Upper lobe of left lung (tissue), 6 donors: ENCODE measurements around the gene PDS5B. TPM values are rescaled to one million over a fixed set of nuclear protein-coding genes. Genes with fewer than 3 reads are reported as not detected.

Experiments used
- ATAC-seq, 2 donors: fragments of 200-7000 bp; cut with Tn5 transposase; one replicate each; pipeline ENCODE4 v1.9.1; 2022; ENCODE audit warnings: mild to moderate bottlenecking in 2 of 2, moderate library complexity in 2 of 2; ENCODE audit not compliant: low FRiP score in 2 of 2
- DNase-seq, 2 donors: peaks; one replicate each; pipeline ENCODE4 v3.0.0-alpha.2; 2019 to 2020
- H3K27ac ChIP-seq, 4 donors: fragments of 200-600 bp; sonication (generic); one replicate each; pipeline ENCODE4 v1.5.1; 2016 to 2019
- H3K27me3 ChIP-seq, 4 donors: fragments of 200-600 bp; sonication (generic); one replicate each; pipeline ENCODE4 v1.5.1; 2017 to 2019
- H3K36me3 ChIP-seq, 4 donors: fragments of 200-600 bp; sonication (generic); one replicate each; pipeline ENCODE4 v1.5.1; 2016 to 2019
- H3K4me1 ChIP-seq, 4 donors: fragments of 200-600 bp; sonication (generic); one replicate each; pipeline ENCODE4 v1.5.1; 2018 to 2019
- H3K4me3 ChIP-seq, 4 donors: fragments of 200-600 bp; sonication (generic); one replicate each; pipeline ENCODE4 v1.5.1; 2017 to 2019; ENCODE audit warnings: mild to moderate bottlenecking in 2 of 4, moderate library complexity in 1 of 4
- H3K9me3 ChIP-seq, 4 donors: fragments of 200-600 bp; sonication (generic); one replicate each; pipeline ENCODE4 v1.5.1; 2018 to 2019
- CTCF ChIP-seq, 6 experiments: fragments of 450-650 bp in 4 of 6; fragments of 200-600 bp in 2 of 6; sonication (generic) in 2 of 6; IDR thresholded peaks; one replicate each; pipeline ENCODE4 v1.5.1; 2016 to 2019; ENCODE audit warnings: antibody characterized with exemption in 6 of 6
- EP300 ChIP-seq, 4 donors: sonication (generic); formaldehyde crosslinking; IDR thresholded peaks; one replicate each; pipeline ENCODE4 v1.5.1; 2017; ENCODE audit warnings: antibody characterized with exemption in 4 of 4, control low read depth in 2 of 4
- POLR2A ChIP-seq, 4 donors: fragments of 450-650 bp; IDR thresholded peaks; one replicate each; pipeline ENCODE4 v1.5.1; 2016 to 2017; ENCODE audit warnings: antibody characterized with exemption in 4 of 4, mild to moderate bottlenecking in 2 of 4
- POLR2AphosphoS5 ChIP-seq, 2 donors: sonication (generic); formaldehyde crosslinking; IDR thresholded peaks; one replicate each; pipeline ENCODE4 v1.5.1; 2017; ENCODE audit warnings: antibody characterized with exemption in 2 of 2
- WGBS, 2 donors: methylation state at CpG; one replicate each; pipeline ENCODE4 v1.1.5; 2017 to 2018; 5-methylcytosine and 5-hydroxymethylcytosine counted together
- total RNA-seq, 6 donors: library from RNA; depleted of rRNA in 4 of 6; stranded (reverse); fragments of >200 nt in 4 of 6; gene quantifications; one replicate each; pipeline versions ENCODE4 v1.1.0 to v1.2.1, GENCODE V29; 2016 to 2021
- donor health status: DM: no; HTN: no; CAD: no; lungs with moderate emphysema.
- donor health status: DM: no; HTN: yes; CAD: no; lungs with severe emphysema.

The PDS5B gene
- total RNA-seq, 6 donors from 2014 or later = 26.0 to 84.3 (median 43.3) TPM

GRCh38 chr13:32538621-32539246 lies 47.5 kb upstream of the PDS5B start, which contains the start of gene N4BP2L2:
N4BP2L2 (minus strand) TSS chr13:32538795; CDS start chr13:32537027, 1,768 bp downstream.
- H3K4me3 ChIP-seq = peak within 1 kb of the TSS; percentile 40 to 77 (median 60)
- peak in 1 of 2 donors; percentile 98 for DNase-seq
- peak; percentile 100 for ATAC-seq
- no peaks in the 10 kb centered on the region for H3K9me3 ChIP-seq
- peaks cover 0 to 15% (median 3%) of the 10 kb centered on the region in 4 donors for H3K36me3 ChIP-seq
- H3K27me3 ChIP-seq = no peaks in the 10 kb centered on the region
- peak within 1 kb of the TSS; percentile 93 to 96 (median 95) for H3K27ac ChIP-seq
- 1 to 3% methylated on average over 16 to 32 of the region's 32 CpGs for WGBS, 2 donors
- TF ChIP-seq POLR2AphosphoS5 (IDR thresholded peaks at IDR 0.05) (peak; percentile 93), EP300 (IDR thresholded peaks at IDR 0.05) (no peak), CTCF (IDR thresholded peaks at IDR 0.05) (peak in 3 of 6 experiments; percentile 6 to 38 (median 38)), POLR2A (IDR thresholded peaks at IDR 0.05) (peak in 3 of 4 donors; percentile 63 to 72 (median 67))
- peaks cover 37 to 41% (median 39%) of the 10 kb centered on the region in 4 donors for H3K4me1 ChIP-seq

- no peaks in the 10 kb centered on the region for H3K27me3 ChIP-seq
- peaks cover 5 to 9% (median 6%) of the 10 kb centered on the region in 4 donors for H3K4me1 ChIP-seq
- H3K36me3 ChIP-seq = no peaks in the 10 kb centered on the region
- no peaks in the 10 kb centered on the region for H3K9me3 ChIP-seq
- H3K27ac ChIP-seq = no peak overlapping the region
- no peak overlapping the region for H3K4me3 ChIP-seq
- ATAC-seq = no peak
- TF ChIP-seq POLR2A (IDR thresholded peaks at IDR 0.05) (no peak), CTCF (IDR thresholded peaks at IDR 0.05) (no peak), POLR2AphosphoS5 (IDR thresholded peaks at IDR 0.05) (no peak), EP300 (IDR thresholded peaks at IDR 0.05) (no peak)
- no peak for DNase-seq
- WGBS, 2 donors = 76 to 89% methylated on average over 2 of the region's 2 CpGs
These were observed 44.0 kb upstream of the PDS5B start for GRCh38 chr13:32542221-32542620.

DNA sequence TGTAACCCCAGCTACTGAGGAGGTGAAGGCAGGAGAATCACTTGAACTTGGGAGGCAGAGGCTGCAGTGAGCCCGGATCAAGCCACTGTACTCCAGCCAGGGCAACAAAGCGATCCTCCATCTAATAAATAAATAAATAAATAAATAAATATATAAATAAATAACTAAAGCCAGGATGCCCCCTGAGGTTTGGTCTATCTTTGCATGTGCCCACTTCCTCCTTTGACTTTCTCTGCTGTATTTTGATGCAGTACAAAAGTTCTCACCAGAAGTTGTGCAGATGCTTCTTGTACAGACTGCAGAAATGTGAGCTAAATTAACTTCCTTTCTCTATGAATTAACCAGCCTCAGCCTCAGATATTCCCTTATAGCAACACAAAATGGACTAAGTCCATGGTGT lies 41.2 kb upstream of the PDS5B start:
- no peak overlapping the region for H3K27ac ChIP-seq
- H3K4me3 ChIP-seq = no peak overlapping the region
- no peaks in the 10 kb centered on the region for H3K36me3 ChIP-seq
- no peak for DNase-seq
- no peak for ATAC-seq
- 87 to 94% methylated on average over 2 of the region's 2 CpGs for WGBS, 2 donors
- TF ChIP-seq POLR2AphosphoS5 (IDR thresholded peaks at IDR 0.05) (no peak), CTCF (IDR thresholded peaks at IDR 0.05) (no peak), POLR2A (IDR thresholded peaks at IDR 0.05) (no peak), EP300 (IDR thresholded peaks at IDR 0.05) (no peak)
- H3K9me3 ChIP-seq = no peaks in the 10 kb centered on the region
- no peaks in the 10 kb centered on the region for H3K27me3 ChIP-seq
- H3K4me1 ChIP-seq = no peaks in the 10 kb centered on the region

DNA sequence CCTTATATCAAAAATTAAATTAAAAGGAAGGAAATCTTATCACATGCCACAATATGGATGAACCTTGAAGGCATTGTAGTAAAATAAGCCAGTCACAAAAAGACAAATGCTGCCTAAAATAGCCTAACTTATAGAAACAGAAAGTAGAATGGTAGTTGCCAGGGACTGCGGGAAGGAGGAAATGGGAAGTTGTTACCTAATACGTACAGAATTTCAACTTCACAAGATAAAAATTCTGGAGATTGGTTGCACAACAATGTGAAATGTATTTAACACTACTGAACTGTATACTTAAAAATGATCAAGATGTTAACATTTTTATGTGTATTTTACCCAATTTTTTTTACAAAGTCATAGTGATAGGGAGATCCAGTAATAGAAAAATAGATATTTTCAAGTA lies 37.4 kb upstream of the PDS5B start:
- TF ChIP-seq EP300 (IDR thresholded peaks at IDR 0.05) (no peak), POLR2A (IDR thresholded peaks at IDR 0.05) (no peak), POLR2AphosphoS5 (IDR thresholded peaks at IDR 0.05) (no peak), CTCF (IDR thresholded peaks at IDR 0.05) (no peak)
- WGBS, 2 donors = 4 to 20% methylated on average over 2 of the region's 2 CpGs
- no peak overlapping the region for H3K4me3 ChIP-seq
- no peak for ATAC-seq
- no peaks in the 10 kb centered on the region for H3K36me3 ChIP-seq
- H3K27ac ChIP-seq = no peak overlapping the region
- H3K27me3 ChIP-seq = no peaks in the 10 kb centered on the region
- no peaks in the 10 kb centered on the region for H3K9me3 ChIP-seq
- DNase-seq = no peak
- H3K4me1 ChIP-seq = no peaks in the 10 kb centered on the region

DNA sequence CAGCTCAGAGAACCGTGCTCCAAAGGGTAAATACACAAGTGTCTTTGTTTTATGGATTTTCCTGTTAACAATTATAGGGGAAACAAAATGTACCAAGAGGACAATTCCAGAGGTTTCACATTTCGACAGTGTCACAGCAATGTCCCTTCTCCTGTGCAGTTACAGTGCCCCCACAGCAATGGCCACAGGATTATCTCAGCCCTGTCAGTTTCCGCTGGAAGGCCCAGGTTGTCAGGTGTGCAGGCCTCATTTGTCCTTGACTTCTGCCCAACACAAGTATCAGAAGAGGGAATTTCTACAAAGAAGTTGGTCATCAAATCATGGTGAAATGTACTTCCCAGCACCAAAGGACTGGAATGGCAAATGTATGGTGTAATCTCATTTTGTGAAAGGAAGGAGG lies 36.5 kb upstream of the PDS5B start:
- Histone ChIP-seq H3K9me3 (no peaks in the 10 kb centered on the region), H3K4me3 (no peak overlapping the region), H3K36me3 (no peaks in the 10 kb centered on the region), H3K27ac (no peak overlapping the region), H3K4me1 (no peaks in the 10 kb centered on the region), H3K27me3 (no peaks in the 10 kb centered on the region)
- WGBS, 2 donors = 83 to 89% methylated on average over 3 of the region's 3 CpGs
- no peak for DNase-seq
- no peak for ATAC-seq
- TF ChIP-seq POLR2AphosphoS5 (IDR thresholded peaks at IDR 0.05) (no peak), CTCF (IDR thresholded peaks at IDR 0.05) (no peak), POLR2A (IDR thresholded peaks at IDR 0.05) (no peak), EP300 (IDR thresholded peaks at IDR 0.05) (no peak)
